Measurements from ENCODE around the gene MSX2. TPM values are rescaled to one million over a fixed set of nuclear protein-coding genes. Genes with fewer than 3 reads are reported as not detected.

MSX2 gene
- total and polyA plus RNA-seq, 2 donors (not counting 1 experiment from before 2014, with no cell fraction given): not detected

DNA sequence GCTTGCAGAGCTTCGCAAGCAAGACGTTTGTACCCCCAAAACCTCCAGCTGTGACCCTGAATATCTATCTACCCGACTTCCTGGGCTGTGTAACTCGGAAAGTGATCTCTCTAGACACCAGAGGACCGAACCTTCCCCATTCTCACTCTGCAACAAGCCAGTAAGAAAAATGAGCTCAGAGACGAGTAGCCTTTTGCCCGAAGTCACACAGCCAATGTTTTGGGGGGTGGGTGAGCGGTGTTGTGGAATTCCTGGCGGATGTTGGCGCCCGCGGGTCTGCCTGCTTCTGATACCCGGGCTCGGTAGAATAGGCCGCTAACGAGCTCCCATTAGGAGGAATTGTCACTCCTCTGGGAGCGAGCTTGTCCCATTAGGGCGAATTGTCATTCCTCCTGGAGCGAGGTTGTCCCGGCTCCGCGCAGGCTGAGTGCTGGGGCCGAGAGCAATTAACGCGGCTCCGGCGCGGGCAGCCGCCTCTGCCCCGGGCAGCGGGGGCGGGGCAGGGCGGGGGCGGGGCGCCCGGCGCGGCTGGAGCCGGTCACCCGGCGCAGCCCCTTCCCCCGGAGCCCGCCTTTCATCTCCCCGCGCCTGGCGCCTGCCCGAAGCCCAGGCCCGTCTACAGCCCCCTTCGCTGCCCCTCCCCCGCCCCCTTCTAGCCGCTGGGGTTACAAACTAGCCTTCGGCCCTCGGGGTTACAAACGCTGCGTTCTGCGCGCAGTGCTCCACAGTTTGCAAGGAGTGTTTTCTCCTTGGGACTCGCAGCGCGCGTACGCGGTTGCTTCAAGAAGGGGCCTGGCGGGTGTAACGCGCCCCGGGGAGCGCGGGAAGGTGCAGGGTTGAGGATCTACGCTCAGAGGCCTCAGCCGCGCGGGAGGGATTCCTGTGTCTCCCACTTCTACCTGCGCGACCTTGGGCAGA lies 3.5 kb upstream of the MSX2 start:
- DNase-seq (no peak), ATAC-seq (ENCODE audit: low read depth) (no peak)
- CTCF ChIA-PET: no interaction called here
- no peaks in the 10 kb centered on the region for H3K4me1 ChIP-seq (ENCODE audit: control insufficient read depth in 2 of 2, insufficient read depth in 2 of 2, low read length in 2 of 2)
- H3K9ac ChIP-seq (ENCODE audit: low read length): no peak overlapping the region
- H2AFZ ChIP-seq (ENCODE audit: insufficient read depth, low read depth, low read length, poor library complexity, severe bottlenecking): no peak overlapping the region
- H3K4me3 ChIP-seq (ENCODE audit: control extremely low read depth in 1 of 5, extremely low read depth in 1 of 5, insufficient read depth in 1 of 5, low read depth in 2 of 5, low read length in 4 of 5): no peak overlapping the region
- POLR2A ChIA-PET: no interaction called here
- H3K27me3 ChIP-seq (replicated peaks in 1 of 4; ENCODE audit: control extremely low read depth in 1 of 4, control insufficient read depth in 3 of 4, insufficient read depth in 4 of 4, low read length in 3 of 4): peaks cover 0 to 80% (median 36%) of the 10 kb centered on the region in 4 experiments
- H3K9me3 ChIP-seq (ENCODE audit: control extremely low read depth in 1 of 3, control insufficient read depth in 2 of 3, insufficient read depth in 1 of 3, low read length in 2 of 3): peaks cover 0 to 29% (median 0%) of the 10 kb centered on the region in 3 donors
- 7% methylated on average over 72 of the region's 75 CpGs for WGBS (ENCODE audit: insufficient coverage)
- no peaks in the 10 kb centered on the region for H3K36me3 ChIP-seq (replicated peaks in 1 of 2; ENCODE audit: control extremely low read depth in 1 of 2, control insufficient read depth in 1 of 2, extremely low read depth in 1 of 2, insufficient read depth in 2 of 2, low read length in 1 of 2)
- H3K4me2 ChIP-seq (replicated peaks; ENCODE audit: low read depth, low read length, poor library complexity, severe bottlenecking): no peak overlapping the region
- intact Hi-C loops (cut with micrococcal nuclease): no loop called here
- H3K4me1 Mint-ChIP-seq: peaks cover 9% of the 10 kb centered on the region
- H4K20me1 ChIP-seq (ENCODE audit: control insufficient read depth, insufficient read depth, low read length, poor library complexity, severe bottlenecking): no peaks in the 10 kb centered on the region
- no peak overlapping the region for H3K4me3 Mint-ChIP-seq
- H3K27ac Mint-ChIP-seq: no peak overlapping the region
- no peak overlapping the region for H3K27ac ChIP-seq (ENCODE audit: low read length in 2 of 2)
- no peaks in the 10 kb centered on the region for H3K9me3 Mint-ChIP-seq (ENCODE audit: insufficient read depth)
- H3K27me3 Mint-ChIP-seq: peaks cover 70% of the 10 kb centered on the region
- H3K79me2 ChIP-seq (ENCODE audit: control insufficient read depth, insufficient read depth, low read length): no peaks in the 10 kb centered on the region
- TF ChIP-seq, protein P1, sequence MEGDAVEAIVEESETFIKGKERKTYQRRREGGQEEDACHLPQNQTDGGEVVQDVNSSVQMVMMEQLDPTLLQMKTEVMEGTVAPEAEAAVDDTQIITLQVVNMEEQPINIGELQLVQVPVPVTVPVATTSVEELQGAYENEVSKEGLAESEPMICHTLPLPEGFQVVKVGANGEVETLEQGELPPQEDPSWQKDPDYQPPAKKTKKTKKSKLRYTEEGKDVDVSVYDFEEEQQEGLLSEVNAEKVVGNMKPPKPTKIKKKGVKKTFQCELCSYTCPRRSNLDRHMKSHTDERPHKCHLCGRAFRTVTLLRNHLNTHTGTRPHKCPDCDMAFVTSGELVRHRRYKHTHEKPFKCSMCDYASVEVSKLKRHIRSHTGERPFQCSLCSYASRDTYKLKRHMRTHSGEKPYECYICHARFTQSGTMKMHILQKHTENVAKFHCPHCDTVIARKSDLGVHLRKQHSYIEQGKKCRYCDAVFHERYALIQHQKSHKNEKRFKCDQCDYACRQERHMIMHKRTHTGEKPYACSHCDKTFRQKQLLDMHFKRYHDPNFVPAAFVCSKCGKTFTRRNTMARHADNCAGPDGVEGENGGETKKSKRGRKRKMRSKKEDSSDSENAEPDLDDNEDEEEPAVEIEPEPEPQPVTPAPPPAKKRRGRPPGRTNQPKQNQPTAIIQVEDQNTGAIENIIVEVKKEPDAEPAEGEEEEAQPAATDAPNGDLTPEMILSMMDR (IDR thresholded peaks at IDR 0.05): no peak
- no peak for TF ChIP-seq EZH2 (IDR thresholded peaks at IDR 0.05; ENCODE audit: borderline replicate concordance, insufficient read depth, low read depth, low read length, poor library complexity, severe bottlenecking)
